ENCODE results near the gene FJX1.
"Not testable (repeated sequence)": the region's sequence is repeated elsewhere in the genome, so short reads cannot be mapped to it uniquely, and the experiment has no call there.

FJX1 gene

DNA sequence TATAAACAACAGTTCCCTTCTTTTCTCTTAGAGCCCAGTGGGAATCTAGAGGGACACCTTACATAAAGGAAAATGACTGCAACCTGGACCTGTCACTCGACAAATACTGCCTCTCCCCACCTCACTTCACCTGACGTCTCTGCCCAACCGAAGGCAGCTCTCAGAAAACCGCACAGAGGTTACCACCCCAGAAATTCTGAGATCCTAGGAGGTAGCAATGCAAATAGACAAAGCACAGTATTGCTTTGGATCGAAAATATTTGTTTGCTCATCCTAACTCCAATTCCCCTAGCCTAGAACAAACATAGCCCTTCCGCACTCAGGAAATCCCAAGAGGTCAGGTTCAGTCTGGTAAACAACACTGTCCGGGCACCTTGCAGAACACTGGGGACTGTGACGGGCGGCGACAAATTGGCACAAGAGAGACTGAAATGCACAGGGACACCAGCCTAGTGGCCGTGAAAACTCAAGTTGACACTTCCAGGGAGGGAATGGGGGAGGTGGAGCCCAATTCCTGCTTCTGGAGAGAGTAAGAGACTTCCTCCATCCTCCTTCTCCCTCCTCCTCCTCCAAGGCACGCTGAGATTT, 43.9 kb downstream of the FJX1 start:
- in situ Hi-C loops (cut with HindIII; ENCODE audit: low sequenced_read_pairs) = no loop called here

DNA sequence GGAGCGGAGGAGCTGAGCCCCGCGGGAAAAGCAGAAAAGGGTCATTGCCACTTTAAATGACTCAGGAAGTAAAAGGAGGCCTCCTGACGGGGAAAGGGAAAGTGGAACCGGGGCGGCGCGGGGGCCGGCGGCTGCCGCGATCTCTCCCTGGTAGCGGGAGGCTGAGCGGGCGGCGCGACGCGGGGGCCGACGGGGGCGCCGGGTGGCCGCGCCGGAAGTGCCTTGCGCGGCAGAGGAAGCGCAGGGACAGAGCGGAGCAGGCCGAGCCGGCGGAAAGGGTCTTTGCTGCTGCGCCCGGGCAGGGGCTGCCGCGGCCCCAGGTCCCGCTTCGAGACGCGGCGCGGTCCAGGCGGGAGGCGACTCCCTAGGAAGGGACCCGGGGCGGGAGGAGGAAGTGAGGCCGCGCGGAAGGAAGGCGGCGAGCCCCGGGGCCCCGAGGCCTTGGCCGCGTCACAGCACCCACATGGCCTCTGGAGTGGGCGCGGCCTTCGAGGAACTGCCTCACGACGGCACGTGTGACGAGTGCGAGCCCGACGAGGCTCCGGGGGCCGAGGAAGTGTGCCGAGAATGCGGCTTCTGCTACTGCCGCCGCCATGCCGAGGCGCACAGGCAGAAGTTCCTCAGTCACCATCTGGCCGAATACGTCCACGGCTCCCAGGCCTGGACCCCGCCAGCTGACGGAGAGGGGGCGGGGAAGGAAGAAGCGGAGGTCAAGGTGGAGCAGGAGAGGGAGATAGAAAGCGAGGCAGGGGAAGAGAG, 44.6 kb downstream of the FJX1 start, which contains the start of gene TRIM44:
TRIM44 (plus strand) TSS at position 127 of the 759 bp plus-strand sequence; CDS start at position 464, 337 bp downstream.
- in situ Hi-C loops (cut with HindIII; ENCODE audit: low sequenced_read_pairs) = no loop called here

DNA sequence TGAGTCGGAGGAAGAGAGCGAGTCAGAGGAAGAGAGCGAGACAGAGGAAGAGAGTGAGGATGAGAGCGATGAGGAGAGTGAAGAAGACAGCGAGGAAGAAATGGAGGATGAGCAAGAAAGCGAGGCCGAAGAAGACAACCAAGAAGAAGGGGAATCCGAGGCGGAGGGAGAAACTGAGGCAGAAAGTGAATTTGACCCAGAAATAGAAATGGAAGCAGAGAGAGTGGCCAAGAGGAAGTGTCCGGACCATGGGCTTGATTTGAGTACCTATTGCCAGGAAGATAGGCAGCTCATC, 45.1 kb downstream of the FJX1 start:
- in situ Hi-C loops (cut with HindIII; ENCODE audit: low sequenced_read_pairs) = no loop called here

DNA sequence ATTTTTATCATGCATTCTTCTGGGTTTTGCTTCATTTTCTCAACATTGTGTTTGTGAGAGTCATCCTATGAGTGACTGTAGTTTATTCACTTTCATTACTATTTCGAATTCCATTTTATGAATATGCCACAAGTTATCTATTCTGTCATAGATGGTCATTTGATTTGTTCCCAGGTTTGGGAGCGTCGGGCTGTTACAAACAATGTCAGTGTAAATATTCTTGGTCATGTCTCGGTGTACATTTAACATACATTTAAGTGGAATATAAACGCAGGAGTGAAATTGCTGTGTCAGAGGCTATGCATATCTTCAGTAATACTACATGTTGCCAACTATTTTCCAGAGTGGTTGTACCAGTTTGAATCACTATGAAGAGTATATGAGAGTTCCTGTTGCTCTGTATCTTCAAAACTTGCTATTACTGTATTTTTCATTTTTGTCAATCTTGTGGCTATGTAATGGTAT, 46.7 kb downstream of the FJX1 start:
- in situ Hi-C loops (cut with HindIII; ENCODE audit: low sequenced_read_pairs) = no loop called here

DNA sequence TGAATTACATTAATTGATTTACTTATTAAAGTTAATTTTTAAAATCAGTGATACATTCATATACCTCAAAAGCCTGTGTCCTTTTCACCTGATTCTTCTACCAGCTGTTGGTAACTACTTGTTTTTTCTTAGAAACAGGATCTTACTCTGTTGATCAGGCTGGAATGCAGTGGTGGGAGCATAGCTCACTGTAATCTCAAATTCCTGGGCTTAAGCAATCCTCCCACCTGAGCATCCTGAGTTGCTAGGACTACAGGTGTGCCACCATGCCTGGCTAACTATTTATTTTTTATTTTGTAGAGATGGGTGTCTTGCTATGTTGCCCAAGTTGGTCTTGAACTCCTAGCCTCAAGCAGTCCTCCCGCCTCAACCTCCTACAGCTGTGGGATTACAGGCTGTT, 49.0 kb downstream of the FJX1 start:
- in situ Hi-C loops (cut with HindIII; ENCODE audit: low sequenced_read_pairs) = no loop called here

DNA sequence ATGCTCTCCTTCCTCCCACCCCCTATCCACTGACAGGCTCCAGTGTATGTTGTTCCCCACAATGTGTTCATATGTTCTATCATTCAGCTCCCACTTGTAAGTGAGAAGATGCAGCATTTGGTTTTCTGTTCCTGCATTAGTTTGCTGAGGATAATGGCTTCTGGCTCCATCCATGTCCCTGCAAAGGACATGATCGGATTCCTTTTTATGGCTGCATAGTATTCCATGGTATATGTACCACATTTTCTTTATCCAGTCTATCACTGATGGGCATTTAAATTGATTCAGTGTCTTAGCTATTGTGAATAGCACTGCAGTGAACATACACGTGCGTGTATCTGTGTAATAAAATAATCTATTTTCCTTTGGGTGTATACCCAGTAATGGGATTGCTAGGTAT, 50.1 kb downstream of the FJX1 start:
- in situ Hi-C loops (cut with HindIII; ENCODE audit: low sequenced_read_pairs) = not testable (repeated sequence)
